ENCODE data around the gene FLACC1. TPM values are rescaled to one million over a fixed set of nuclear protein-coding genes. Genes with fewer than 3 reads are reported as not detected.
A peak's percentile ranks its signal among the peaks of the same experiment; 100 is the strongest.

The FLACC1 gene
- total and polyA plus RNA-seq, 9 of the 15 experiments (the other 6 are each of a cell fraction or from before 2014, with no cell fraction given) = 0.07 to 0.68 (median 0.22) TPM; not detected in 2

GRCh38 chr2:201260302-201260800 is 96.8 kb downstream of the FLACC1 start, which contains the start of gene CASP8 (continued):
- no peak for TF ChIP-seq IFI16 (CRISPR knock-in tag; IDR thresholded peaks at IDR 0.05)
- TF ChIP-seq ZNF77 (CRISPR knock-in tag; IDR thresholded peaks at IDR 0.05) = no peak
- TF ChIP-seq SMC3 (conservative IDR thresholded peaks at IDR 0.05; ENCODE audit: insufficient read depth, low read depth, low read length) = no peak
- no peak for TF ChIP-seq ZFP30 (CRISPR knock-in tag; IDR thresholded peaks at IDR 0.05; ENCODE audit: borderline replicate concordance)
- TF ChIP-seq ZNF398 (CRISPR knock-in tag; IDR thresholded peaks at IDR 0.05) = no peak
- peak; percentile 45; the same call in 1 of the 2 replicates for TF ChIP-seq ELF1 (tag; IDR thresholded peaks at IDR 0.05)
- TF ChIP-seq KAT7 (CRISPR knock-in tag; IDR thresholded peaks at IDR 0.05; ENCODE audit: borderline replicate concordance) = no peak
- TF ChIP-seq ELK1 (CRISPR knock-in tag; IDR thresholded peaks at IDR 0.05) = no peak
- no peak for TF ChIP-seq NR0B1 (IDR thresholded peaks at IDR 0.05; ENCODE audit: partially characterized antibody)
- peak; percentile 60; the same call in 1 of the 2 replicates for TF ChIP-seq ESRRA (IDR thresholded peaks at IDR 0.05; ENCODE audit: borderline replicate concordance, low read depth)
- no peak for TF ChIP-seq MEF2D (tag; conservative IDR thresholded peaks at IDR 0.05; ENCODE audit: low read depth)
- TF ChIP-seq EWSR1 (IDR thresholded peaks at IDR 0.05; ENCODE audit: borderline replicate concordance, low read depth, partially characterized antibody) = no peak
- no peak for TF ChIP-seq HMG20B (CRISPR knock-in tag; IDR thresholded peaks at IDR 0.05)
- no peak for TF ChIP-seq KAT8 (IDR thresholded peaks at IDR 0.05; ENCODE audit: low read depth)
- TF ChIP-seq TRIM24 (IDR thresholded peaks at IDR 0.05) = no peak
- TF ChIP-seq ZFPM2 (CRISPR knock-in tag; IDR thresholded peaks at IDR 0.05) = no peak
- no peak for TF ChIP-seq ZNF133 (CRISPR knock-in tag; IDR thresholded peaks at IDR 0.05)
- TF ChIP-seq FOXA1 (IDR thresholded peaks at IDR 0.05; ENCODE audit: borderline replicate concordance) = no peak
- no peak for TF ChIP-seq GATAD2A (IDR thresholded peaks at IDR 0.05)
- no peak for TF ChIP-seq SAFB (IDR thresholded peaks at IDR 0.05; ENCODE audit: borderline replicate concordance, low read depth, low read length)
- TF ChIP-seq YY1 (IDR thresholded peaks at IDR 0.05; ENCODE audit: borderline replicate concordance in 1 of 3, control insufficient read depth in 1 of 3, extremely low read depth in 1 of 3, insufficient read depth in 3 of 3, insufficient read length in 1 of 3, insufficient replicate concordance in 2 of 3, low read depth in 1 of 3, low read length in 2 of 3) = no peak
- TF ChIP-seq CBFB (CRISPR knock-in tag; IDR thresholded peaks at IDR 0.05) = no peak
- no peak for TF ChIP-seq CHAMP1 (IDR thresholded peaks at IDR 0.05)
